Memory B cell (primary cell): ENCODE data around the gene GBX2.

Experiments used
- ATAC-seq: fragments of 150-1000 bp; cut with Tn5 transposase; 2 replicates; pipeline ENCODE4 v1.10.0; 2021; ENCODE audit warnings: low read depth, mild to moderate bottlenecking, moderate library complexity
- DNase-seq, 2 donors: peaks; one replicate each; pipeline ENCODE4 v3.0.0; 2022; ENCODE audit warnings: low spot score in 2 of 2
- H3K27ac Mint-ChIP-seq: one replicate; pipeline ENCODE4 v1.8.0; 2022; ENCODE audit warnings: mild to moderate bottlenecking, moderate library complexity, mixed read lengths
- H3K27me3 Mint-ChIP-seq: one replicate; pipeline ENCODE4 v1.8.0; 2022; ENCODE audit warnings: mixed read lengths
- H3K36me3 Mint-ChIP-seq: one replicate; pipeline ENCODE4 v1.8.0; 2022; ENCODE audit warnings: mild to moderate bottlenecking, mixed read lengths
- H3K4me1 Mint-ChIP-seq: one replicate; pipeline ENCODE4 v1.8.0; 2022; ENCODE audit warnings: mixed read lengths
- H3K4me3 Mint-ChIP-seq: one replicate; pipeline ENCODE4 v1.8.0; 2022; ENCODE audit warnings: mild to moderate bottlenecking, moderate library complexity, mixed read lengths
- H3K9me3 Mint-ChIP-seq: one replicate; pipeline ENCODE4 v1.8.0; 2022; ENCODE audit warnings: mixed read lengths

The GBX2 gene

GRCh38 chr2:236176951-236177350 is 8.8 kb upstream of the GBX2 start:
- Mint-ChIP-seq H3K27me3 (peaks cover 24% of the 10 kb centered on the region), H3K36me3 (no peaks in the 10 kb centered on the region), H3K4me3 (no peak overlapping the region), H3K4me1 (no peaks in the 10 kb centered on the region), H3K27ac (no peak overlapping the region), H3K9me3 (no peaks in the 10 kb centered on the region)
- no peak for DNase-seq
- no peak for ATAC-seq

- H3K27ac Mint-ChIP-seq = no peak overlapping the region
- ATAC-seq = no peak
- no peaks in the 10 kb centered on the region for H3K36me3 Mint-ChIP-seq
- no peak overlapping the region for H3K4me3 Mint-ChIP-seq
- H3K27me3 Mint-ChIP-seq = peaks cover 24% of the 10 kb centered on the region
- no peaks in the 10 kb centered on the region for H3K9me3 Mint-ChIP-seq
- no peak for DNase-seq
- no peaks in the 10 kb centered on the region for H3K4me1 Mint-ChIP-seq
Measured at GRCh38 chr2:236176417-236176816, 8.2 kb upstream of the GBX2 start.

- H3K9me3 Mint-ChIP-seq = no peaks in the 10 kb centered on the region
- no peaks in the 10 kb centered on the region for H3K4me1 Mint-ChIP-seq
- ATAC-seq = no peak
- H3K27me3 Mint-ChIP-seq = peaks cover 24% of the 10 kb centered on the region
- no peak for DNase-seq
- no peak overlapping the region for H3K4me3 Mint-ChIP-seq
- no peaks in the 10 kb centered on the region for H3K36me3 Mint-ChIP-seq
- no peak overlapping the region for H3K27ac Mint-ChIP-seq
Measured at GRCh38 chr2:236175548-236176150, 7.5 kb upstream of the GBX2 start.

- peaks cover 19% of the 10 kb centered on the region for H3K27me3 Mint-ChIP-seq
- no peaks in the 10 kb centered on the region for H3K36me3 Mint-ChIP-seq
- H3K4me3 Mint-ChIP-seq = no peak overlapping the region
- DNase-seq (no peak), ATAC-seq (no peak)
- no peak overlapping the region for H3K27ac Mint-ChIP-seq
- no peaks in the 10 kb centered on the region for H3K4me1 Mint-ChIP-seq
- no peaks in the 10 kb centered on the region for H3K9me3 Mint-ChIP-seq
Measured at GRCh38 chr2:236173729-236174607, 5.8 kb upstream of the GBX2 start.

- Mint-ChIP-seq H3K36me3 (no peaks in the 10 kb centered on the region), H3K4me3 (no peak overlapping the region), H3K27ac (no peak overlapping the region), H3K9me3 (no peaks in the 10 kb centered on the region), H3K4me1 (no peaks in the 10 kb centered on the region), H3K27me3 (peaks cover 19% of the 10 kb centered on the region)
- no peak for ATAC-seq
- DNase-seq = no peak
Measured at GRCh38 chr2:236173036-236173728, 5.0 kb upstream of the GBX2 start.

- Mint-ChIP-seq H3K27ac (no peak overlapping the region), H3K36me3 (no peaks in the 10 kb centered on the region)
Measured at GRCh38 chr2:236172255-236173035, 4.3 kb upstream of the GBX2 start.

GRCh38 chr2:236171680-236172254 is 3.6 kb upstream of the GBX2 start:
- no peaks in the 10 kb centered on the region for H3K36me3 Mint-ChIP-seq
- DNase-seq (no peak), ATAC-seq (no peak)
- no peaks in the 10 kb centered on the region for H3K9me3 Mint-ChIP-seq
- H3K4me3 Mint-ChIP-seq = no peak overlapping the region
- H3K27me3 Mint-ChIP-seq = peaks cover 19% of the 10 kb centered on the region
- no peak overlapping the region for H3K27ac Mint-ChIP-seq
- H3K4me1 Mint-ChIP-seq = no peaks in the 10 kb centered on the region

More at GRCh38 chr2:236172255-236173035, 4.3 kb upstream of the GBX2 start:
- Mint-ChIP-seq H3K4me3 (no peak overlapping the region), H3K27me3 (peaks cover 19% of the 10 kb centered on the region), H3K4me1 (no peaks in the 10 kb centered on the region), H3K9me3 (no peaks in the 10 kb centered on the region)
- DNase-seq = no peak
- ATAC-seq = no peak

GRCh38 chr2:236171181-236171679 is 3.0 kb upstream of the GBX2 start:
- H3K27ac Mint-ChIP-seq = no peak overlapping the region
- DNase-seq = no peak

GRCh38 chr2:236170590-236171165 is 2.5 kb upstream of the GBX2 start:
- no peak overlapping the region for H3K4me3 Mint-ChIP-seq
- no peaks in the 10 kb centered on the region for H3K9me3 Mint-ChIP-seq
- DNase-seq (no peak), ATAC-seq (no peak)
- no peak overlapping the region for H3K27ac Mint-ChIP-seq
- H3K27me3 Mint-ChIP-seq = peaks cover 21% of the 10 kb centered on the region
- peaks cover 4% of the 10 kb centered on the region for H3K4me1 Mint-ChIP-seq
- H3K36me3 Mint-ChIP-seq = no peaks in the 10 kb centered on the region

More at GRCh38 chr2:236171181-236171679, 3.0 kb upstream of the GBX2 start:
- H3K9me3 Mint-ChIP-seq = no peaks in the 10 kb centered on the region
- ATAC-seq = no peak
- H3K4me3 Mint-ChIP-seq = no peak overlapping the region
- H3K4me1 Mint-ChIP-seq = peaks cover 3% of the 10 kb centered on the region
- peaks cover 22% of the 10 kb centered on the region for H3K27me3 Mint-ChIP-seq
- H3K36me3 Mint-ChIP-seq = no peaks in the 10 kb centered on the region

GRCh38 chr2:236169741-236170589 is 1.8 kb upstream of the GBX2 start:
- Mint-ChIP-seq H3K27me3 (peaks cover 17% of the 10 kb centered on the region), H3K4me1 (peaks cover 4% of the 10 kb centered on the region), H3K36me3 (no peaks in the 10 kb centered on the region), H3K9me3 (no peaks in the 10 kb centered on the region), H3K27ac (no peak overlapping the region), H3K4me3 (no peak overlapping the region)
- no peak for DNase-seq
- ATAC-seq = no peak

- no peak overlapping the region for H3K4me3 Mint-ChIP-seq
- peaks cover 12% of the 10 kb centered on the region for H3K27me3 Mint-ChIP-seq
- no peaks in the 10 kb centered on the region for H3K9me3 Mint-ChIP-seq
- no peak for ATAC-seq
- H3K36me3 Mint-ChIP-seq = no peaks in the 10 kb centered on the region
- H3K27ac Mint-ChIP-seq = no peak overlapping the region
- peaks cover 4% of the 10 kb centered on the region for H3K4me1 Mint-ChIP-seq
- DNase-seq = no peak
Measured at GRCh38 chr2:236169151-236169721, 1.1 kb upstream of the GBX2 start.
